ENCODE data around the gene TBC1D22A. TPM values are rescaled to one million over a fixed set of nuclear protein-coding genes. Genes with fewer than 3 reads are reported as not detected.
A peak's percentile ranks its signal among the peaks of the same experiment; 100 is the strongest.

TBC1D22A gene
- total RNA-seq, 1 donor: 17.7 TPM

GRCh38 chr22:46931881-46932280 is 169.4 kb downstream of the TBC1D22A start:
- H3K27me3 ChIP-seq (ENCODE audit: insufficient read depth, low read length): no peaks in the 10 kb centered on the region

GRCh38 chr22:46933040-46933930 is 170.8 kb downstream of the TBC1D22A start:
- DNase-seq (ENCODE audit: insufficient read length, low spot score, missing footprints): no peak
- Histone ChIP-seq H4K20me1 (ENCODE audit: insufficient read depth, low read length) (peaks cover 12% of the 10 kb centered on the region), H3K4me3 (ENCODE audit: insufficient read depth, low read length) (no peak overlapping the region), H3K4me1 (ENCODE audit: insufficient read depth, low read length) (peaks cover 20% of the 10 kb centered on the region), H3K9me3 (ENCODE audit: low read depth, low read length) (no peaks in the 10 kb centered on the region), H3K79me2 (ENCODE audit: insufficient read depth, low read length) (peaks cover 3% of the 10 kb centered on the region), H3K27me3 (ENCODE audit: insufficient read depth, low read length) (no peaks in the 10 kb centered on the region), H3K4me2 (ENCODE audit: insufficient read depth, low read length) (no peak overlapping the region), H3K27ac (ENCODE audit: low read depth, low read length) (no peak overlapping the region), H2AFZ (ENCODE audit: low read length) (no peak overlapping the region), H3K36me3 (ENCODE audit: insufficient read depth, low read length) (no peaks in the 10 kb centered on the region)
- TF ChIP-seq CTCF (IDR thresholded peaks at IDR 0.05; ENCODE audit: extremely low read depth, low read depth, low read length): no peak

More at GRCh38 chr22:46931881-46932280, 169.4 kb downstream of the TBC1D22A start:
- H3K27ac ChIP-seq (ENCODE audit: low read depth, low read length): no peak overlapping the region
- no peak overlapping the region for H3K4me2 ChIP-seq (ENCODE audit: insufficient read depth, low read length)
- H3K4me1 ChIP-seq (ENCODE audit: insufficient read depth, low read length): peaks cover 20% of the 10 kb centered on the region
- H3K4me3 ChIP-seq (ENCODE audit: insufficient read depth, low read length): no peak overlapping the region
- H3K79me2 ChIP-seq (ENCODE audit: insufficient read depth, low read length): peaks cover 3% of the 10 kb centered on the region
- no peaks in the 10 kb centered on the region for H3K36me3 ChIP-seq (ENCODE audit: insufficient read depth, low read length)
- no peak for DNase-seq (ENCODE audit: insufficient read length, low spot score, missing footprints)
- no peak overlapping the region for H2AFZ ChIP-seq (ENCODE audit: low read length)
- peaks cover 12% of the 10 kb centered on the region for H4K20me1 ChIP-seq (ENCODE audit: insufficient read depth, low read length)
- H3K9me3 ChIP-seq (ENCODE audit: low read depth, low read length): no peaks in the 10 kb centered on the region
- no peak for TF ChIP-seq CTCF (IDR thresholded peaks at IDR 0.05; ENCODE audit: extremely low read depth, low read depth, low read length)

GRCh38 chr22:46934172-46934745 is 171.8 kb downstream of the TBC1D22A start:
- TF ChIP-seq CTCF (IDR thresholded peaks at IDR 0.05; ENCODE audit: extremely low read depth, low read depth, low read length): no peak
- H3K27ac ChIP-seq (ENCODE audit: low read depth, low read length): peak overlapping the region; percentile 52
- DNase-seq (ENCODE audit: insufficient read length, low spot score, missing footprints): no peak
- H3K27me3 ChIP-seq (ENCODE audit: insufficient read depth, low read length): no peaks in the 10 kb centered on the region
- no peak overlapping the region for H3K4me3 ChIP-seq (ENCODE audit: insufficient read depth, low read length)
- H3K36me3 ChIP-seq (ENCODE audit: insufficient read depth, low read length): no peaks in the 10 kb centered on the region
- H3K4me2 ChIP-seq (ENCODE audit: insufficient read depth, low read length): peak overlapping the region; percentile 32
- no peak overlapping the region for H2AFZ ChIP-seq (ENCODE audit: low read length)
- H3K79me2 ChIP-seq (ENCODE audit: insufficient read depth, low read length): peaks cover 3% of the 10 kb centered on the region
- peaks cover 12% of the 10 kb centered on the region for H4K20me1 ChIP-seq (ENCODE audit: insufficient read depth, low read length)
- no peaks in the 10 kb centered on the region for H3K9me3 ChIP-seq (ENCODE audit: low read depth, low read length)
- H3K4me1 ChIP-seq (ENCODE audit: insufficient read depth, low read length): peaks cover 20% of the 10 kb centered on the region

Measured in osteoblast (primary cell).